K562 (cell line): ENCODE data around the gene FOSL2. TPM values are rescaled to one million over a fixed set of nuclear protein-coding genes. Genes with fewer than 3 reads are reported as not detected.

Experiments
- CREB1 ChIP-seq, 2 experiments: sonication (generic) in 1 of 2; formaldehyde crosslinking in 1 of 2; IDR thresholded peaks; 2 replicates each; pipeline versions ENCODE4 v1.6.1 to v1.8.0; 2012 to 2022; ENCODE audit warnings: inconsistent platforms in 1 of 2, mild to moderate bottlenecking in 1 of 2, missing genetic modification reagents in 1 of 2, moderate library complexity in 1 of 2
- EP300 ChIP-seq: IDR thresholded peaks from 2 replicates; pipeline ENCODE4 v1.6.1; 2012; ENCODE audit warnings: low read length, improper control_type of control experiment
- MAFG ChIP-seq: fragments of 450-650 bp; conservative IDR thresholded peaks from 2 replicates; pipeline ENCODE4 v1.6.1; 2016; ENCODE audit warnings: missing genetic modification characterization, missing compliant biosample characterization
- NEUROD1 ChIP-seq: fragments of 150-350 bp; IDR thresholded peaks from 2 replicates; pipeline ENCODE4 v1.6.1; 2014; ENCODE audit warnings: borderline replicate concordance, low read length, low read depth; ENCODE audit not compliant: partially characterized antibody
- PTRF ChIP-seq: fragments of 450-650 bp; IDR thresholded peaks from 2 replicates; pipeline ENCODE4 v1.6.1; 2016; ENCODE audit warnings: mild to moderate bottlenecking, missing genetic modification characterization, missing compliant biosample characterization
- SNRNP70 ChIP-seq: fragments of 200-400 bp; formaldehyde crosslinking; optimal IDR thresholded peaks from 2 replicates; pipeline ENCODE3; 2017; ENCODE audit warnings: low read depth, low read length
- SREBF2 ChIP-seq: sonication (generic); formaldehyde crosslinking; IDR thresholded peaks from 2 replicates; pipeline ENCODE4 v1.4.0; 2020; ENCODE audit warnings: mild to moderate bottlenecking, missing genetic modification reagents
- ZNF41 ChIP-seq: fragments of 250-450 bp; sonication (Bioruptor Pico); conservative IDR thresholded peaks from 2 replicates; pipeline ENCODE4 v1.4.0; 2020; ENCODE audit warnings: mild to moderate bottlenecking
- ZNF561 ChIP-seq: fragments of 450-650 bp; formaldehyde crosslinking; conservative IDR thresholded peaks from 2 replicates; pipeline ENCODE4 v1.4.0; 2020; ENCODE audit warnings: mild to moderate bottlenecking, moderate library complexity
- polyA plus RNA-seq, 8 experiments: library from polyadenylated mRNA; depleted of rRNA in 4 of 8; stranded (reverse) in 5 of 8; unstranded in 3 of 8; fragments of >200 nt; fragmentation: Nextera tagmentation in 2 of 8; fragmentation: Illumina TruSeq in 1 of 8; extraction: Ambion mirVana in 2 of 8; extraction: Trizol in 1 of 8; gene quantifications; 2 replicates each; pipeline versions ENCODE4 v1.2.1 to v1.2.3, GENCODE V29; 2011 to 2014; ENCODE audit warnings: inconsistent platforms in 1 of 8, missing spikeins in 1 of 8
- total RNA-seq, 7 experiments: library from RNA; depleted of rRNA in 6 of 7; stranded (reverse); fragments of >200 nt in 6 of 7; fragmentation: Illumina TruSeq in 2 of 7; extraction: Trizol in 2 of 7; gene quantifications; 2 replicates each; pipeline versions ENCODE4 v1.2.1 to v1.2.3, GENCODE V29; 2011 to 2021; ENCODE audit warnings: low replicate concordance in 1 of 7
- TF ChIP-seq, protein P1 (sequence below): fragments of 450-650 bp; IDR thresholded peaks from 2 replicates; pipeline ENCODE4 v1.6.1; 2016; ENCODE audit warnings: mild to moderate bottlenecking, moderate library complexity
- TF ChIP-seq, protein P2 (sequence below): fragments of 450-650 bp; IDR thresholded peaks from 2 replicates; pipeline ENCODE4 v1.6.1; 2016; ENCODE audit warnings: mild to moderate bottlenecking
- TF ChIP-seq, protein P3 (sequence below): sonication (generic); formaldehyde crosslinking; IDR thresholded peaks from 2 replicates; pipeline ENCODE4 v1.8.0; 2022; ENCODE audit warnings: mild to moderate bottlenecking, missing genetic modification reagents

FOSL2 gene
- total and polyA plus RNA-seq, 9 of the 15 experiments (the other 6 are each of a cell fraction or from before 2014, with no cell fraction given) = 0.04 to 2.9 (median 0.80) TPM

DNA sequence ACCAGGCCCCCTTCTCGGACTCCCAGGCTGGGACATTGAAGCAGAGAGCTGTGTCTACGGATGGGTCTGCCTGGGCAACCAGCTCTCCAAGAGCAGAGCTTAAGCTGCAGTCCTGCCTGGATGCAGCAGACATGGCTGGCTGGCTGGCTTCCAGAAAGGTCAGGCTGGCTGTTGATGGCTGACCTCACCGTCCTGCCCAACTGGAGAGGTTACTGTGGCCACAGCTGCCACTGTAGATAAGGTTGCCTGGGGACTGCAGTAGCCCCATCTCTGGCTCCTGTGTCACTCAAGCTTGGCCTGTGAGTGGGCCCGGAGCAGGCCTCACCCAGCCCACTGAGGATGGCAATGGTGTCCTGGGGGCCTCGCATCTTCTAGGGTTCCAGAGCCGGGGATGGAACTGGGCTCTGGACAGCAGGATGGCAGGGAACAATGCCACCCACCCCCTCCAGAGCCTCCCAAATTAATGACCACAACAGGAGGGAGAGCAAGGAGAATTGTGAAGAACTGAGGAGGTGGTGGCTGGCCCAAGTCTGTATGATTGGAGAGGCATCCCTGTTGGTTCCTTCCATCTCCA lies 37.0 kb upstream of the FOSL2 start (continued):
- TF ChIP-seq, protein P1, sequence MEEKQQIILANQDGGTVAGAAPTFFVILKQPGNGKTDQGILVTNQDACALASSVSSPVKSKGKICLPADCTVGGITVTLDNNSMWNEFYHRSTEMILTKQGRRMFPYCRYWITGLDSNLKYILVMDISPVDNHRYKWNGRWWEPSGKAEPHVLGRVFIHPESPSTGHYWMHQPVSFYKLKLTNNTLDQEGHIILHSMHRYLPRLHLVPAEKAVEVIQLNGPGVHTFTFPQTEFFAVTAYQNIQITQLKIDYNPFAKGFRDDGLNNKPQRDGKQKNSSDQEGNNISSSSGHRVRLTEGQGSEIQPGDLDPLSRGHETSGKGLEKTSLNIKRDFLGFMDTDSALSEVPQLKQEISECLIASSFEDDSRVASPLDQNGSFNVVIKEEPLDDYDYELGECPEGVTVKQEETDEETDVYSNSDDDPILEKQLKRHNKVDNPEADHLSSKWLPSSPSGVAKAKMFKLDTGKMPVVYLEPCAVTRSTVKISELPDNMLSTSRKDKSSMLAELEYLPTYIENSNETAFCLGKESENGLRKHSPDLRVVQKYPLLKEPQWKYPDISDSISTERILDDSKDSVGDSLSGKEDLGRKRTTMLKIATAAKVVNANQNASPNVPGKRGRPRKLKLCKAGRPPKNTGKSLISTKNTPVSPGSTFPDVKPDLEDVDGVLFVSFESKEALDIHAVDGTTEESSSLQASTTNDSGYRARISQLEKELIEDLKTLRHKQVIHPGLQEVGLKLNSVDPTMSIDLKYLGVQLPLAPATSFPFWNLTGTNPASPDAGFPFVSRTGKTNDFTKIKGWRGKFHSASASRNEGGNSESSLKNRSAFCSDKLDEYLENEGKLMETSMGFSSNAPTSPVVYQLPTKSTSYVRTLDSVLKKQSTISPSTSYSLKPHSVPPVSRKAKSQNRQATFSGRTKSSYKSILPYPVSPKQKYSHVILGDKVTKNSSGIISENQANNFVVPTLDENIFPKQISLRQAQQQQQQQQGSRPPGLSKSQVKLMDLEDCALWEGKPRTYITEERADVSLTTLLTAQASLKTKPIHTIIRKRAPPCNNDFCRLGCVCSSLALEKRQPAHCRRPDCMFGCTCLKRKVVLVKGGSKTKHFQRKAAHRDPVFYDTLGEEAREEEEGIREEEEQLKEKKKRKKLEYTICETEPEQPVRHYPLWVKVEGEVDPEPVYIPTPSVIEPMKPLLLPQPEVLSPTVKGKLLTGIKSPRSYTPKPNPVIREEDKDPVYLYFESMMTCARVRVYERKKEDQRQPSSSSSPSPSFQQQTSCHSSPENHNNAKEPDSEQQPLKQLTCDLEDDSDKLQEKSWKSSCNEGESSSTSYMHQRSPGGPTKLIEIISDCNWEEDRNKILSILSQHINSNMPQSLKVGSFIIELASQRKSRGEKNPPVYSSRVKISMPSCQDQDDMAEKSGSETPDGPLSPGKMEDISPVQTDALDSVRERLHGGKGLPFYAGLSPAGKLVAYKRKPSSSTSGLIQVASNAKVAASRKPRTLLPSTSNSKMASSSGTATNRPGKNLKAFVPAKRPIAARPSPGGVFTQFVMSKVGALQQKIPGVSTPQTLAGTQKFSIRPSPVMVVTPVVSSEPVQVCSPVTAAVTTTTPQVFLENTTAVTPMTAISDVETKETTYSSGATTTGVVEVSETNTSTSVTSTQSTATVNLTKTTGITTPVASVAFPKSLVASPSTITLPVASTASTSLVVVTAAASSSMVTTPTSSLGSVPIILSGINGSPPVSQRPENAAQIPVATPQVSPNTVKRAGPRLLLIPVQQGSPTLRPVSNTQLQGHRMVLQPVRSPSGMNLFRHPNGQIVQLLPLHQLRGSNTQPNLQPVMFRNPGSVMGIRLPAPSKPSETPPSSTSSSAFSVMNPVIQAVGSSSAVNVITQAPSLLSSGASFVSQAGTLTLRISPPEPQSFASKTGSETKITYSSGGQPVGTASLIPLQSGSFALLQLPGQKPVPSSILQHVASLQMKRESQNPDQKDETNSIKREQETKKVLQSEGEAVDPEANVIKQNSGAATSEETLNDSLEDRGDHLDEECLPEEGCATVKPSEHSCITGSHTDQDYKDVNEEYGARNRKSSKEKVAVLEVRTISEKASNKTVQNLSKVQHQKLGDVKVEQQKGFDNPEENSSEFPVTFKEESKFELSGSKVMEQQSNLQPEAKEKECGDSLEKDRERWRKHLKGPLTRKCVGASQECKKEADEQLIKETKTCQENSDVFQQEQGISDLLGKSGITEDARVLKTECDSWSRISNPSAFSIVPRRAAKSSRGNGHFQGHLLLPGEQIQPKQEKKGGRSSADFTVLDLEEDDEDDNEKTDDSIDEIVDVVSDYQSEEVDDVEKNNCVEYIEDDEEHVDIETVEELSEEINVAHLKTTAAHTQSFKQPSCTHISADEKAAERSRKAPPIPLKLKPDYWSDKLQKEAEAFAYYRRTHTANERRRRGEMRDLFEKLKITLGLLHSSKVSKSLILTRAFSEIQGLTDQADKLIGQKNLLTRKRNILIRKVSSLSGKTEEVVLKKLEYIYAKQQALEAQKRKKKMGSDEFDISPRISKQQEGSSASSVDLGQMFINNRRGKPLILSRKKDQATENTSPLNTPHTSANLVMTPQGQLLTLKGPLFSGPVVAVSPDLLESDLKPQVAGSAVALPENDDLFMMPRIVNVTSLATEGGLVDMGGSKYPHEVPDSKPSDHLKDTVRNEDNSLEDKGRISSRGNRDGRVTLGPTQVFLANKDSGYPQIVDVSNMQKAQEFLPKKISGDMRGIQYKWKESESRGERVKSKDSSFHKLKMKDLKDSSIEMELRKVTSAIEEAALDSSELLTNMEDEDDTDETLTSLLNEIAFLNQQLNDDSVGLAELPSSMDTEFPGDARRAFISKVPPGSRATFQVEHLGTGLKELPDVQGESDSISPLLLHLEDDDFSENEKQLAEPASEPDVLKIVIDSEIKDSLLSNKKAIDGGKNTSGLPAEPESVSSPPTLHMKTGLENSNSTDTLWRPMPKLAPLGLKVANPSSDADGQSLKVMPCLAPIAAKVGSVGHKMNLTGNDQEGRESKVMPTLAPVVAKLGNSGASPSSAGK = no peak
- TF ChIP-seq, protein P2, sequence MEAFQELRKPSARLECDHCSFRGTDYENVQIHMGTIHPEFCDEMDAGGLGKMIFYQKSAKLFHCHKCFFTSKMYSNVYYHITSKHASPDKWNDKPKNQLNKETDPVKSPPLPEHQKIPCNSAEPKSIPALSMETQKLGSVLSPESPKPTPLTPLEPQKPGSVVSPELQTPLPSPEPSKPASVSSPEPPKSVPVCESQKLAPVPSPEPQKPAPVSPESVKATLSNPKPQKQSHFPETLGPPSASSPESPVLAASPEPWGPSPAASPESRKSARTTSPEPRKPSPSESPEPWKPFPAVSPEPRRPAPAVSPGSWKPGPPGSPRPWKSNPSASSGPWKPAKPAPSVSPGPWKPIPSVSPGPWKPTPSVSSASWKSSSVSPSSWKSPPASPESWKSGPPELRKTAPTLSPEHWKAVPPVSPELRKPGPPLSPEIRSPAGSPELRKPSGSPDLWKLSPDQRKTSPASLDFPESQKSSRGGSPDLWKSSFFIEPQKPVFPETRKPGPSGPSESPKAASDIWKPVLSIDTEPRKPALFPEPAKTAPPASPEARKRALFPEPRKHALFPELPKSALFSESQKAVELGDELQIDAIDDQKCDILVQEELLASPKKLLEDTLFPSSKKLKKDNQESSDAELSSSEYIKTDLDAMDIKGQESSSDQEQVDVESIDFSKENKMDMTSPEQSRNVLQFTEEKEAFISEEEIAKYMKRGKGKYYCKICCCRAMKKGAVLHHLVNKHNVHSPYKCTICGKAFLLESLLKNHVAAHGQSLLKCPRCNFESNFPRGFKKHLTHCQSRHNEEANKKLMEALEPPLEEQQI = no peak
- TF ChIP-seq ZNF41 (CRISPR knock-in tag) (no peak; the same call in 1 of the 2 replicates), SREBF2 (CRISPR knock-in tag) (no peak), NEUROD1 (peak; percentile 94), MAFG (tag) (no peak), ZNF561 (no peak), PTRF (tag) (no peak), EP300 (peak; percentile 97), CREB1 (IDR thresholded peaks at IDR 0.05) (peak; percentile 46), CREB1 (CRISPR knock-in tag; IDR thresholded peaks at IDR 0.05) (0 out of 2 replicates have a peak, but pooled peaks have one; percentile 22), SNRNP70 (no peak)
- TF ChIP-seq, protein P3, sequence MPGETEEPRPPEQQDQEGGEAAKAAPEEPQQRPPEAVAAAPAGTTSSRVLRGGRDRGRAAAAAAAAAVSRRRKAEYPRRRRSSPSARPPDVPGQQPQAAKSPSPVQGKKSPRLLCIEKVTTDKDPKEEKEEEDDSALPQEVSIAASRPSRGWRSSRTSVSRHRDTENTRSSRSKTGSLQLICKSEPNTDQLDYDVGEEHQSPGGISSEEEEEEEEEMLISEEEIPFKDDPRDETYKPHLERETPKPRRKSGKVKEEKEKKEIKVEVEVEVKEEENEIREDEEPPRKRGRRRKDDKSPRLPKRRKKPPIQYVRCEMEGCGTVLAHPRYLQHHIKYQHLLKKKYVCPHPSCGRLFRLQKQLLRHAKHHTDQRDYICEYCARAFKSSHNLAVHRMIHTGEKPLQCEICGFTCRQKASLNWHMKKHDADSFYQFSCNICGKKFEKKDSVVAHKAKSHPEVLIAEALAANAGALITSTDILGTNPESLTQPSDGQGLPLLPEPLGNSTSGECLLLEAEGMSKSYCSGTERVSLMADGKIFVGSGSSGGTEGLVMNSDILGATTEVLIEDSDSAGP (CRISPR knock-in tag) = no peak
